NCI-H2196 treated with DMSO at 0.1 percent for 48 hours (cell line): Measurements from ENCODE around the gene GAREM2.

ENCODE experiments used
- DNase-seq: peaks from one replicate; lab custom pipeline; 2025; ENCODE audit not compliant: unreplicated experiment; lab: John Stamatoyannopoulos, UW

GAREM2 gene

GRCh38 chr2:26224095-26224494, 51.2 kb downstream of the GAREM2 start:
- no peak for DNase-seq

- no peak for DNase-seq
Observed at GRCh38 chr2:26229595-26229994, 56.7 kb downstream of the GAREM2 start.

DNA sequence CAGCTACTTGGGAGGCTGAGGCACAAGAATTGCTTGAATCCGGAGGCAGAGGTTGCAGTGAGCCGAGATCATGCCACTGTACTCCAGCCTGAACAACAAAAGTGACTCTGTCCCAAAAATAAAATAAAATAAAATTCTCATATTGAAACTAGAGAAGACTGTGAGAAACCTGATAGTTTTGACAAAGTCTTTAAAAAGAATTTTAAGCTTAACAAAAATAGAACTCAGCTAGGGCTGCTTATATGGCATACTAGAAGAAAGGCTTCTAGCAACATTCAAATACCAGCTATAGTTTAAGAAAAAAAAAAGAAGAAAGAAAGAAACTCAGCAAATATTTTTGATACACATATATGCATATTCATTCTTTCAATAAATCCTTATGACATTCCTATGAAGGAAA, 57.9 kb downstream of the GAREM2 start:
- DNase-seq, result no peak

GRCh38 chr2:26235089-26235488, 62.2 kb downstream of the GAREM2 start:
- DNase-seq, result no peak

- no peak for DNase-seq
Observed at GRCh38 chr2:26237868-26238267, 65.0 kb downstream of the GAREM2 start.

GRCh38 chr2:26238311-26238958, 65.5 kb downstream of the GAREM2 start:
- no peak for DNase-seq
